HG03575 (cell line): ENCODE data around the gene EML4.
"Not testable (repeated sequence)": the region's sequence is repeated elsewhere in the genome, so short reads cannot be mapped to it uniquely, and the experiment has no call there.

Experiments used
- ATAC-seq: cut with Tn5 transposase; IDR thresholded peaks from one replicate; pipeline ENCODE4 v1.9.1; 2021; ENCODE audit not compliant: unreplicated experiment, insufficient number of reproducible peaks, low FRiP score; ENCODE audit errors: extremely low read depth

Gene EML4

GRCh38 chr2:42169100-42169873, at the start of gene EML4:
EML4 (plus strand) TSS chr2:42169353; CDS start chr2:42169612, 259 bp downstream.
- no peak for ATAC-seq

GRCh38 chr2:42123426-42123825, 45.7 kb upstream of the EML4 start:
- ATAC-seq = no peak

GRCh38 chr2:42124011-42124785, 45.0 kb upstream of the EML4 start:
- peak; percentile 66 for ATAC-seq

- no peak for ATAC-seq
These were observed 43.1 kb upstream of the EML4 start for GRCh38 chr2:42125841-42126594.

GRCh38 chr2:42126873-42127272, 42.3 kb upstream of the EML4 start:
- ATAC-seq = not testable (repeated sequence)

- ATAC-seq = no peak
These were observed 41.4 kb upstream of the EML4 start for GRCh38 chr2:42127425-42128424.

- no peak for ATAC-seq
These were observed 40.2 kb upstream of the EML4 start for GRCh38 chr2:42128721-42129486.

GRCh38 chr2:42129487-42129852, 39.7 kb upstream of the EML4 start:
- ATAC-seq = no peak

GRCh38 chr2:42129947-42130346, 39.2 kb upstream of the EML4 start:
- no peak for ATAC-seq

- ATAC-seq = not testable (repeated sequence)
These were observed 38.3 kb upstream of the EML4 start for GRCh38 chr2:42130858-42131257.

GRCh38 chr2:42132191-42132965, 36.8 kb upstream of the EML4 start:
- no peak for ATAC-seq

- ATAC-seq = peak; percentile 76
These were observed 36.0 kb upstream of the EML4 start for GRCh38 chr2:42132966-42133641.

GRCh38 chr2:42133771-42134195, 35.4 kb upstream of the EML4 start:
- ATAC-seq = no peak

GRCh38 chr2:42134401-42134932, 34.7 kb upstream of the EML4 start:
- not testable (repeated sequence) for ATAC-seq

- no peak for ATAC-seq
These were observed 33.5 kb upstream of the EML4 start for GRCh38 chr2:42135381-42136312.
